GM18951 (cell line): ENCODE data around the gene C2CD4B.

Source experiments
- POLR2A ChIP-seq: IDR thresholded peaks from 4 replicates; pipeline ENCODE4 v1.6.1; 2011; ENCODE audit warnings: mild to moderate bottlenecking; ENCODE audit not compliant: insufficient read length, insufficient read depth; ENCODE audit errors: extremely low read depth
- in situ Hi-C: fragments of 300-500 bp; cut with MboI; formaldehyde crosslinking; loops from one replicate; pipeline ENCODE4 v1.12.0; 2022; ENCODE audit warnings: low sequenced_read_pairs, mixed read lengths, inconsistent platforms; ENCODE audit not compliant: unreplicated experiment

Gene C2CD4B

DNA sequence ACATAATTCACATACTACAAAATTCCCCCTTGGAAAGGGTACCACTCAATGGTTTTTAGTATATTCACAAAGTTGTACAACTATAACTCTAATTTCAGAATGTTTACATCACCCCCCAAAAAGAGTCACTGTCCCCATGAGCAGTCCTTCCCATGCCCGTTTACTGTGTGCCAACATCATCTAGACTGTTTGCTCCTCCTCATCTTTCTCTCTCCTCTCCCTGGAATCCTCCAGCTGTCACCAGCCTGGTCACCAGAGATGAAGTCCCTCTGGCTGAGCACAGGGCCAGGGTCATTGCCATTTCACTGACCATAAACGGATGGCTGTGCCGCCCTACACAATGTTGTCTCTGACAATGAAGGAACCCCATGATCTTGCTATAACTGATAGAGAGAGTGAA lies 45.2 kb downstream of the C2CD4B start:
- in situ Hi-C loops: no loop called here
- TF ChIP-seq POLR2A: no peak

DNA sequence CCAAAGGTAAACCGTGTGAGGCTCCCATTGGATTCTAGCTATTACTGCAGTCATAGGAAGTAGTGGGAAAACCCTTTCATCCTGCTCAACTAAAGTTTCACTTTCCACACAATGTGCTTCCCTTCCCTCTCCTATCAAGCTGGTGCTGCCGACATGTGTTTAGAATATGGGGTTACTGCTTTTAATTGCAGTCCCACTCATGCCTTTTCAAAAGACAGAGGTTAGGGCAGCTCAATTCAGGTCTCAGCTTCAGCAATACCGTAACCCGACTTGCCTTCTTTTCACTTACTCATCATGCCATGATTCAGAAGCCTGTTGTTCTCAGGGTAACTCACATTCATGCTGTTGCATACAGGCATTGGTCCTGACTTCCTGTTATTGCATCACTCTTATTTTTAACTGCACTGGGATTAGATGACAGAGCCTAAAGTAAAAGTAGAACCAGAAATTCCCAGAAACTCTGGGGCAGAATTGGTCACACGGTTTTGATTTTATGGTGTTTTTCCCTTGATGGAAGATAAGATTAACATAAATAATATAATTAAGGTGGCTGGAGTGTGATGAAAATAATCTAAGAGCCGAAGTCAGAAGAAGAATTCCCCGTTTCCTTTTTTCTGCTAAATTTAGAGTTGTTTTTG lies 45.7 kb downstream of the C2CD4B start:
- TF ChIP-seq POLR2A: no peak
- in situ Hi-C loops: no loop called here

DNA sequence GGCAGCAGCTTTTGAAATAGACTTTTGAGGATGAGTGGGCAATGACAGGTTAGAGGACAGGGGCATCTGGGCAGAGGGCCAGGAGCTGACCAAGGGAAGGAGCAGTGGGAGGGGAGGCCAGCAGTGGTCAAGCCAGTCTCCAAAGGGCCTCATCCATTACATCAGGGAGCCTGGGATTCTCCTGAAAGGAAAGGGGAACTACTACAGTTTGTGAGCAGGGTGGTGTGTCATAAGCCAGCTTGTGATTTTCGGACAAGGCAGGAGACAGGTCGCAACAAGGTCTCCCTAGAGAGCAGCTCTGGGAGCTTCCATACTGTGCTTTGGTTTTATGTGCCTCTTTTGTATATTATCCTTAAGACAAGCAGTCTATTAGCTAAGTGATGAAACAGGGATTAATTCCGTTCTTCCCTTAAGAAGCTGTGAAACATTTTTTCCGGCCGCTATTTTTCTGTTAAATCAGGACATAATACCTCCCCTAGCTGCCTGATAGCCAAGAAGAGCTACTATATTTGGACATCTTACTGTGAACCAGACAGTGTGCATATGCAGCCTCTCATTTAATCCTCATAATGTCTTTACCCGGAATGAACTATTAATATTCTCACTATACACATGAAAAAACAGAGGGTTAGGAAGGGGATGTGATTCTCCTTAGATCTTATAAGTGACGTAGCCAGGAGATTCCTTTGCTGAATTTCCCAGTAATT lies 46.4 kb downstream of the C2CD4B start:
- no peak for TF ChIP-seq POLR2A
- in situ Hi-C loops: no loop called here

DNA sequence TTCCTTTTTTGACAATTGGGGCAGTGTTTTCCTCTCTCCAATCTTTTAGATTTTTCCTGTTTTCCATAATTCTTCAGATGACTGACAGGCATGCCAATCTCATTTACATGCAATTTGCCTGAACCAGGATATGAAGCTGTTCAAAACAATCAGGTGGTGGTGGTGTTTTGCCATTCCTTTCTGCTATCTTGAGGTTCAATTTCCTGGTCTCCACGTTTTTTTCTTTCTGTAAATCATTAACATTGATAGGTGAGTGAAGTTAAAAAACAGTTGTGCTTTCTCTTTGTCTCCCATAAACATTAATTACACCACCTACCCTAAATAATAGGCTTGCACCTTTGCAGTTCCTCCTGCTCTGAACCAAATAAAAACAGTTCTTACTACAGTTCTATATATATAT lies 49.2 kb downstream of the C2CD4B start:
- in situ Hi-C loops: no loop called here

More for the DNA sequence above, 49.2 kb downstream of the C2CD4B start:
- no peak for TF ChIP-seq POLR2A
